HG02885 (cell line): ENCODE measurements around the gene KCNMA1.

Experiments used
- ATAC-seq: cut with Tn5 transposase; IDR thresholded peaks from one replicate; pipeline ENCODE4 v1.9.1; 2021; ENCODE audit warnings: mild to moderate bottlenecking; ENCODE audit not compliant: unreplicated experiment, poor library complexity

The KCNMA1 gene

GRCh38 chr10:77328272-77328816 lies 309.3 kb downstream of the KCNMA1 start:
- no peak for ATAC-seq

- ATAC-seq, result no peak
These were observed 312.4 kb downstream of the KCNMA1 start for GRCh38 chr10:77325233-77325537.

- no peak for ATAC-seq
These were observed 315.8 kb downstream of the KCNMA1 start for GRCh38 chr10:77321838-77322237.

- ATAC-seq, result no peak
These were observed 316.6 kb downstream of the KCNMA1 start for GRCh38 chr10:77320971-77321471.

GRCh38 chr10:77319557-77319956 lies 318.1 kb downstream of the KCNMA1 start:
- ATAC-seq, result no peak

- no peak for ATAC-seq
These were observed 318.9 kb downstream of the KCNMA1 start for GRCh38 chr10:77318739-77319138.

GRCh38 chr10:77317221-77317620 lies 320.4 kb downstream of the KCNMA1 start:
- ATAC-seq, result no peak

GRCh38 chr10:77315496-77316129 lies 322.0 kb downstream of the KCNMA1 start:
- ATAC-seq, result no peak

GRCh38 chr10:77313066-77313750 lies 324.4 kb downstream of the KCNMA1 start:
- ATAC-seq, result no peak

GRCh38 chr10:77311186-77311585 lies 326.4 kb downstream of the KCNMA1 start:
- ATAC-seq, result no peak

GRCh38 chr10:77310288-77310840 lies 327.2 kb downstream of the KCNMA1 start:
- ATAC-seq, result no peak

GRCh38 chr10:77309509-77309908 lies 328.1 kb downstream of the KCNMA1 start:
- no peak for ATAC-seq

GRCh38 chr10:77309092-77309491 lies 328.5 kb downstream of the KCNMA1 start:
- no peak for ATAC-seq

- ATAC-seq, result no peak
These were observed 329.4 kb downstream of the KCNMA1 start for GRCh38 chr10:77308084-77308732.

- no peak for ATAC-seq
These were observed 330.9 kb downstream of the KCNMA1 start for GRCh38 chr10:77306666-77307065.

- ATAC-seq, result no peak
These were observed 331.7 kb downstream of the KCNMA1 start for GRCh38 chr10:77305650-77306632.

GRCh38 chr10:77304192-77304591 lies 333.4 kb downstream of the KCNMA1 start:
- no peak for ATAC-seq

GRCh38 chr10:77301305-77301730 lies 336.3 kb downstream of the KCNMA1 start:
- ATAC-seq, result no peak

GRCh38 chr10:77300682-77301302 lies 336.8 kb downstream of the KCNMA1 start:
- no peak for ATAC-seq
